Smooth muscle cell (in vitro differentiated cells): ENCODE data around the gene GIMAP2. TPM values are rescaled to one million over a fixed set of nuclear protein-coding genes. Genes with fewer than 3 reads are reported as not detected.

Experiments
- DNase-seq: peaks from one replicate; lab custom pipeline; 2025; ENCODE audit not compliant: unreplicated experiment; lab: John Stamatoyannopoulos, UW
- H2AFZ ChIP-seq: fragments of 200-600 bp; sonication (generic); 2 replicates; pipeline ENCODE4 v1.6.0; 2016; ENCODE audit warnings: antibody characterized with exemption, low read depth, mild to moderate bottlenecking
- H3F3A ChIP-seq: fragments of 200-600 bp; sonication (generic); 2 replicates; pipeline ENCODE4 v1.6.0; 2017; ENCODE audit warnings: antibody characterized with exemption, low read depth
- H3K27ac ChIP-seq: fragments of 200-600 bp; sonication (generic); 2 replicates; pipeline ENCODE4 v1.5.1; 2016; ENCODE audit warnings: low read depth, mild to moderate bottlenecking
- H3K27me3 ChIP-seq: fragments of 200-600 bp; sonication (generic); 2 replicates; pipeline ENCODE4 v1.6.1; 2016; ENCODE audit warnings: low read depth, mild to moderate bottlenecking
- H3K36me3 ChIP-seq: fragments of 200-600 bp; sonication (generic); 2 replicates; pipeline ENCODE4 v1.5.1; 2016; ENCODE audit warnings: low read depth
- H3K4me1 ChIP-seq: fragments of 200-600 bp; sonication (generic); 2 replicates; pipeline ENCODE4 v1.5.1; 2016; ENCODE audit warnings: low read depth
- H3K4me2 ChIP-seq: fragments of 200-600 bp; sonication (generic); 2 replicates; pipeline ENCODE4 v1.6.0; 2016; ENCODE audit warnings: mild to moderate bottlenecking
- H3K4me3 ChIP-seq: fragments of 200-600 bp; sonication (generic); 2 replicates; pipeline ENCODE4 v1.5.1; 2016; ENCODE audit warnings: mild to moderate bottlenecking
- H3K79me2 ChIP-seq: fragments of 200-600 bp; sonication (generic); 2 replicates; pipeline ENCODE4 v1.6.0; 2016; ENCODE audit warnings: low read depth, mild to moderate bottlenecking
- H3K9ac ChIP-seq: fragments of 200-600 bp; sonication (generic); 2 replicates; pipeline ENCODE4 v1.6.0; 2016; ENCODE audit warnings: low read depth
- H3K9me3 ChIP-seq: fragments of 200-600 bp; sonication (generic); replicated peaks from 2 replicates; pipeline ENCODE4 v1.5.1; 2016; ENCODE audit warnings: low read depth
- H4K20me1 ChIP-seq: fragments of 200-600 bp; sonication (generic); 2 replicates; pipeline ENCODE4 v1.6.0; 2016; ENCODE audit warnings: low read depth
- CTCF ChIP-seq: fragments of 200-600 bp; sonication (generic); IDR thresholded peaks from 2 replicates; pipeline ENCODE4 v1.5.1; 2017; ENCODE audit warnings: borderline replicate concordance, mild to moderate bottlenecking, antibody characterized with exemption; ENCODE audit not compliant: insufficient read depth, poor library complexity, severe bottlenecking
- WGBS: methylation state at CpG from one replicate; pipeline ENCODE4 v1.1.7; 2016; ENCODE audit warnings: low lambda C conversion rate; 5-methylcytosine and 5-hydroxymethylcytosine counted together
- polyA plus RNA-seq: library from polyadenylated mRNA; unstranded; fragments of >200 nt; fragmentation: Nextera tagmentation; extraction: Ambion mirVana; gene quantifications from 2 replicates; pipeline ENCODE4 v1.2.1, GENCODE V29; 2016
- total RNA-seq: library from RNA; depleted of rRNA; stranded (reverse); fragments of >200 nt; gene quantifications from 2 replicates; pipeline ENCODE4 v1.2.3, GENCODE V29; 2014

Gene GIMAP2
- total and polyA plus RNA-seq, 2 experiments from 2014 or later: 0.14 TPM; not detected in 1

DNA sequence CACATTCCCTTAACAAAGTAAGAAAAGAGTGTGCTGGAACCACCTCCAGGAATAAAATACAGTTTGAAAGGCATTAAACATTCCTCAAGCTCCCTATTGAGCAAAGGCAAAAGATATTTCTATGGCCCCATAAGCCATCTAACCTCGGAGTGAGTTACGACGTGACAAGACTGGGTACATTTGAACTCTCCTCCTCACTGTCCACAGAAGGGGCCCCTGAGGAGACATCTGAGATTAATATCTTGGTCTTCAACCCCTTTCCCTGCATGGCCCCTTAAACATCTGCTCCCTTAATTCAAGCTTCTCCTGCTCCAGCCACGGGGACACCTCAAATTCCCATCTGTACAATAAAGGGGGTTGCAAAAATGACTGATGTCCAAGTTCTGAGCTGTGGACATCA, 31.4 kb downstream of the GIMAP2 start:
- Histone ChIP-seq H3K9me3 (no peaks in the 10 kb centered on the region), H3K27me3 (no peaks in the 10 kb centered on the region), H3K4me1 (no peaks in the 10 kb centered on the region), H2AFZ (no peak overlapping the region), H3K4me2 (no peak overlapping the region), H3K36me3 (no peaks in the 10 kb centered on the region), H4K20me1 (no peaks in the 10 kb centered on the region), H3K79me2 (no peaks in the 10 kb centered on the region), H3F3A (no peaks in the 10 kb centered on the region), H3K9ac (no peak overlapping the region), H3K27ac (no peak overlapping the region), H3K4me3 (no peak overlapping the region)
- DNase-seq: no peak
- TF ChIP-seq CTCF: no peak
- 83% methylated on average over 4 of the region's 4 CpGs for WGBS

- Histone ChIP-seq H3K9me3 (no peaks in the 10 kb centered on the region), H3K79me2 (no peaks in the 10 kb centered on the region), H3K27me3 (no peaks in the 10 kb centered on the region), H3K4me1 (no peaks in the 10 kb centered on the region), H2AFZ (no peak overlapping the region), H3K9ac (no peak overlapping the region), H3K4me3 (no peak overlapping the region), H3F3A (no peaks in the 10 kb centered on the region), H4K20me1 (no peaks in the 10 kb centered on the region), H3K4me2 (no peak overlapping the region), H3K27ac (no peak overlapping the region), H3K36me3 (no peaks in the 10 kb centered on the region)
- no peak for DNase-seq
- WGBS: 74% methylated on average over 4 of the region's 4 CpGs
- no peak for TF ChIP-seq CTCF
Measured at GRCh38 chr7:150717814-150718420, 32.4 kb downstream of the GIMAP2 start.

DNA sequence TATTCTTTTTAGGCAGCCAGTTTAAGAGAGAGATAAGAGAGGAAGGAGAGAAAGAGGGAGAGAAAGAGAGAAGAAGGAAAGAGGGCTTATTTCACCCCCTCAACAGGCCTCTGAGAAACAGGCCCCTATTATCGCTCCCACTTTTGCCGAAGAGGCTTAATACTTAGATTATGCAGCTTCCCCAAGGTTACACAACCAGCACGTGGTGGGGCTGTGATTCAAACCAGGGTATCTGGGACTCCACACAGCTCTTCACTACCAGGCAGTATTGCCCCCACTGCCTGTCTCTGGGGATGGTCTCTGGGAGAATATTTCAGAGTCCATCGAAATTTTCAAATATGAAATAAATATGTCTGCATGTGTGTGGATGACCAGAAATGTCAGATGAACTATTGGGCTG, 33.9 kb downstream of the GIMAP2 start:
- H4K20me1 ChIP-seq: no peaks in the 10 kb centered on the region
- H3F3A ChIP-seq: no peaks in the 10 kb centered on the region
- H3K27ac ChIP-seq: no peak overlapping the region
- H3K4me2 ChIP-seq: no peak overlapping the region
- DNase-seq: no peak
- peaks cover 2% of the 10 kb centered on the region for H3K27me3 ChIP-seq
- no peak overlapping the region for H3K9ac ChIP-seq
- no peak overlapping the region for H3K4me3 ChIP-seq
- TF ChIP-seq CTCF: no peak
- H2AFZ ChIP-seq: no peak overlapping the region
- no peaks in the 10 kb centered on the region for H3K79me2 ChIP-seq
- WGBS: 65% methylated on average over 4 of the region's 4 CpGs
- H3K36me3 ChIP-seq: no peaks in the 10 kb centered on the region
- no peaks in the 10 kb centered on the region for H3K4me1 ChIP-seq
- no peaks in the 10 kb centered on the region for H3K9me3 ChIP-seq
